HepG2 (cell line): ENCODE data around the gene ATRIP. TPM values are rescaled to one million over a fixed set of nuclear protein-coding genes. Genes with fewer than 3 reads are reported as not detected.

Experiments used
- BCL3 ChIP-seq: sonication (generic); formaldehyde crosslinking; IDR thresholded peaks from 2 replicates; pipeline ENCODE4 v1.5.1; 2020; ENCODE audit warnings: mild to moderate bottlenecking, missing genetic modification reagents, moderate library complexity
- CBX1 ChIP-seq: IDR thresholded peaks from one replicate; pipeline ENCODE4 v1.6.1; 2016; ENCODE audit warnings: antibody characterized with exemption, low read depth
- CEBPG ChIP-seq: IDR thresholded peaks from 2 replicates; pipeline ENCODE4 v1.6.1; 2016
- DBP ChIP-seq: sonication (generic); formaldehyde crosslinking; IDR thresholded peaks from 2 replicates; pipeline ENCODE4 v1.4.0; 2020; ENCODE audit warnings: missing genetic modification reagents; ENCODE audit errors: not compliant biosample characterization
- DMTF1 ChIP-seq: sonication (generic); formaldehyde crosslinking; IDR thresholded peaks from 2 replicates; pipeline ENCODE4 v1.4.0; 2020; ENCODE audit warnings: mild to moderate bottlenecking, missing genetic modification reagents
- DR1 ChIP-seq: sonication (generic); formaldehyde crosslinking; IDR thresholded peaks from 2 replicates; pipeline ENCODE4 v1.8.0; 2021; ENCODE audit warnings: mild to moderate bottlenecking, missing genetic modification reagents, inconsistent platforms
- ELF1 ChIP-seq: sonication (generic); formaldehyde crosslinking; IDR thresholded peaks from 2 replicates; pipeline ENCODE4 v1.4.0; 2020; ENCODE audit warnings: missing genetic modification reagents
- FOXP4 ChIP-seq: sonication (generic); formaldehyde crosslinking; IDR thresholded peaks from 2 replicates; pipeline ENCODE4 v1.4.0; 2020; ENCODE audit warnings: missing genetic modification reagents
- IKZF1 ChIP-seq: fragments of 450-650 bp; IDR thresholded peaks from 2 replicates; pipeline ENCODE4 v1.7.1; 2016
- IKZF4 ChIP-seq: sonication (generic); formaldehyde crosslinking; IDR thresholded peaks from 2 replicates; pipeline ENCODE4 v1.5.1; 2020; ENCODE audit warnings: borderline replicate concordance, mild to moderate bottlenecking, low read depth, missing genetic modification reagents; ENCODE audit errors: not compliant biosample characterization
- IRF9 ChIP-seq: sonication (generic); formaldehyde crosslinking; IDR thresholded peaks from 2 replicates; pipeline ENCODE4 v1.8.0; 2022; ENCODE audit warnings: missing genetic modification reagents, mild to moderate bottlenecking, borderline replicate concordance
- KLF16 ChIP-seq, 2 experiments: sonication (generic) in 1 of 2; formaldehyde crosslinking in 1 of 2; IDR thresholded peaks; 2 replicates each; pipeline versions ENCODE4 v1.6.1 to v1.8.0; 2016 to 2023; ENCODE audit warnings: missing genetic modification reagents in 2 of 2, missing compliant biosample characterization in 1 of 2
- MED1 ChIP-seq: sonication (generic); formaldehyde crosslinking; IDR thresholded peaks from 2 replicates; pipeline ENCODE4 v1.4.0; 2020; ENCODE audit warnings: missing genetic modification reagents
- MED13 ChIP-seq: sonication (generic); formaldehyde crosslinking; IDR thresholded peaks from 2 replicates; pipeline ENCODE4 v1.5.0; 2020; ENCODE audit warnings: missing genetic modification reagents
- NFE2L1 ChIP-seq: sonication (generic); formaldehyde crosslinking; IDR thresholded peaks from 2 replicates; pipeline ENCODE4 v1.4.0; 2020; ENCODE audit warnings: missing genetic modification reagents, mild to moderate bottlenecking, borderline replicate concordance
- NFE2L2 ChIP-seq: fragments of 150-350 bp; IDR thresholded peaks from 2 replicates; pipeline ENCODE4 v1.6.1; 2014; ENCODE audit warnings: low read length
- NFRKB ChIP-seq: fragments of 450-650 bp; IDR thresholded peaks from 2 replicates; pipeline ENCODE4 v1.6.1; 2017
- NFYB ChIP-seq: sonication (generic); formaldehyde crosslinking; IDR thresholded peaks from 2 replicates; pipeline ENCODE4 v1.4.0; 2020; ENCODE audit warnings: missing genetic modification reagents
- RNF2 ChIP-seq: fragments of 450-650 bp; conservative IDR thresholded peaks from 2 replicates; pipeline ENCODE4 v1.6.1; 2016; ENCODE audit warnings: low read depth
- ZC3H4 ChIP-seq: sonication (generic); formaldehyde crosslinking; IDR thresholded peaks from 2 replicates; pipeline ENCODE4 v1.4.0; 2020; ENCODE audit warnings: missing genetic modification reagents, borderline replicate concordance
- ZNF30 ChIP-seq: sonication (generic); formaldehyde crosslinking; IDR thresholded peaks from 2 replicates; pipeline ENCODE4 v1.5.0; 2020; ENCODE audit warnings: mild to moderate bottlenecking, missing genetic modification reagents
- ZNF558 ChIP-seq: sonication (generic); formaldehyde crosslinking; IDR thresholded peaks from 2 replicates; pipeline ENCODE4 v1.9.0; 2022; ENCODE audit warnings: mild to moderate bottlenecking, missing genetic modification reagents, borderline replicate concordance
- ZSCAN12 ChIP-seq: sonication (generic); formaldehyde crosslinking; IDR thresholded peaks from 2 replicates; pipeline ENCODE4 v1.9.0; 2021; ENCODE audit warnings: mild to moderate bottlenecking, missing genetic modification reagents
- polyA plus RNA-seq, 8 experiments: library from polyadenylated mRNA; depleted of rRNA in 3 of 8; stranded (reverse) in 7 of 8; unstranded in 1 of 8; fragments of >200 nt; fragmentation: Illumina TruSeq in 4 of 8; extraction: Trizol in 4 of 8; gene quantifications; 2 replicates each; pipeline versions ENCODE4 v1.2.1 to v1.2.3, GENCODE V29; 2011 to 2016; ENCODE audit warnings: low read depth in 4 of 8, missing spikeins in 1 of 8, mixed read lengths in 1 of 8; ENCODE audit not compliant: insufficient read depth in 1 of 8
- total RNA-seq, 5 experiments: library from RNA; depleted of rRNA; stranded (reverse); fragments of >200 nt; fragmentation: Illumina TruSeq; extraction: Trizol; gene quantifications; 2 replicates each; pipeline ENCODE4 v1.2.3, GENCODE V29; 2016; ENCODE audit warnings: low read depth in 1 of 5

Gene ATRIP
- total and polyA plus RNA-seq, 2 of the 13 experiments (the other 11 are each of a cell fraction or from before 2014, with no cell fraction given) = 5.1 to 12.5 TPM

GRCh38 chr3:48472923-48473616, 26.5 kb downstream of the ATRIP start (continued):
- peak; percentile 86; the same call in 1 of the 2 replicates for TF ChIP-seq BCL3 (CRISPR knock-in tag)
- TF ChIP-seq IRF9 (CRISPR knock-in tag) = peak; percentile 93; the same call in 1 of the 2 replicates
- no peak for TF ChIP-seq ZNF30 (CRISPR knock-in tag)
- TF ChIP-seq DR1 = no peak
- TF ChIP-seq MED13 (CRISPR knock-in tag) = no peak
- no peak for TF ChIP-seq NFYB
- TF ChIP-seq NFE2L1 (CRISPR knock-in tag) = no peak
- TF ChIP-seq DMTF1 (CRISPR knock-in tag) = no peak
- no peak for TF ChIP-seq ZSCAN12 (CRISPR knock-in tag)
- no peak for TF ChIP-seq NFRKB
- no peak for TF ChIP-seq ZNF558 (CRISPR knock-in tag)
- no peak; the same call in 1 of the 2 replicates for TF ChIP-seq RNF2
- no peak for TF ChIP-seq NFE2L2
- no peak for TF ChIP-seq IKZF4 (CRISPR knock-in tag)
- peak in 1 of 2 experiments; percentile 35; a peak in 1 of 4 replicates for TF ChIP-seq KLF16 (CRISPR knock-in tag; IDR thresholded peaks at IDR 0.05)
- no peak for TF ChIP-seq FOXP4 (CRISPR knock-in tag)
- no peak for TF ChIP-seq IKZF1
- 0 out of 2 replicates have a peak, but pooled peaks have one; percentile 63 for TF ChIP-seq ZC3H4 (CRISPR knock-in tag)
- TF ChIP-seq MED1 (CRISPR knock-in tag) = no peak
- TF ChIP-seq ELF1 (CRISPR knock-in tag) = peak; percentile 30; the same call in 1 of the 2 replicates
- TF ChIP-seq CBX1 = peak; percentile 93
- TF ChIP-seq CEBPG (CRISPR knock-in tag) = peak; percentile 40; the same call in 1 of the 2 replicates
- TF ChIP-seq DBP = no peak
